PC-9 (cell line): ENCODE measurements around the gene PPFIBP1. TPM values are rescaled to one million over a fixed set of nuclear protein-coding genes. Genes with fewer than 3 reads are reported as not detected.

Experiments used
- BruUV-seq: library from RNA; stranded (reverse); fragments of 400-500 nt; replicated peaks from 2 replicates; lab custom pipeline; 2021; lab: Mats Ljungman, UMichigan
- CTCF ChIA-PET: fragments of 300-600 bp; sonication (Branson Sonifier 250); formaldehyde crosslinking; loops from one replicate; lab custom pipeline; 2022; ENCODE audit warnings: antibody characterized with exemption; lab: Charles Lee
- POLR2A ChIA-PET: fragments of 300-600 bp; sonication (Branson Sonifier 250); formaldehyde crosslinking; loops from one replicate; lab custom pipeline; 2022; ENCODE audit warnings: antibody characterized with exemption; ENCODE audit not compliant: unreplicated experiment; lab: Charles Lee
- DNase-seq, 2 experiments: peaks; one replicate each; pipeline versions ENCODE4 v3.0.0 to v3.0.0-alpha.2; 2015 to 2022; ENCODE audit warnings: mixed read lengths in 1 of 2
- H2AFZ ChIP-seq: fragments of 200-600 bp; sonication (generic); 2 replicates; pipeline ENCODE4 v1.8.1; 2017; ENCODE audit warnings: antibody characterized with exemption
- H3F3A ChIP-seq: fragments of 200-600 bp; sonication (generic); 2 replicates; pipeline ENCODE4 v1.8.1; 2017; ENCODE audit warnings: antibody characterized with exemption, mild to moderate bottlenecking, low read depth; ENCODE audit not compliant: insufficient read depth
- H3K27ac ChIP-seq: fragments of 200-600 bp; sonication (generic); 2 replicates; pipeline ENCODE4 v1.6.1; 2016; ENCODE audit warnings: mixed run types
- H3K27me3 ChIP-seq: fragments of 200-600 bp; sonication (generic); 2 replicates; pipeline ENCODE4 v1.6.1; 2016; ENCODE audit warnings: low read depth, mixed run types; ENCODE audit not compliant: insufficient read depth
- H3K36me3 ChIP-seq: fragments of 200-600 bp; sonication (generic); 2 replicates; pipeline ENCODE4 v1.6.1; 2016; ENCODE audit warnings: low read depth, mixed run types
- H3K4me1 ChIP-seq: fragments of 200-600 bp; sonication (generic); replicated peaks from 2 replicates; pipeline ENCODE4 v1.6.1; 2016; ENCODE audit warnings: mixed run types; ENCODE audit not compliant: insufficient read depth
- H3K4me2 ChIP-seq: fragments of 200-600 bp; sonication (generic); 2 replicates; pipeline ENCODE4 v1.6.1; 2017; ENCODE audit warnings: mixed run types
- H3K4me3 ChIP-seq: fragments of 200-600 bp; sonication (generic); 2 replicates; pipeline ENCODE4 v1.6.1; 2016; ENCODE audit warnings: mixed run types
- H3K79me2 ChIP-seq: fragments of 200-600 bp; sonication (generic); 2 replicates; pipeline ENCODE4 v1.6.1; 2017; ENCODE audit warnings: low read depth, mixed run types
- H3K9me2 ChIP-seq: fragments of 200-600 bp; sonication (generic); 2 replicates; pipeline ENCODE4 v1.8.1; 2017; ENCODE audit warnings: mild to moderate bottlenecking; ENCODE audit not compliant: insufficient read depth
- H3K9me3 ChIP-seq: fragments of 200-600 bp; sonication (generic); 2 replicates; pipeline ENCODE4 v1.8.1; 2016; ENCODE audit warnings: low read depth; ENCODE audit not compliant: insufficient read depth
- H4K20me1 ChIP-seq: fragments of 200-600 bp; sonication (generic); 2 replicates; pipeline ENCODE4 v1.8.1; 2017; ENCODE audit not compliant: insufficient read depth
- EZH2 ChIP-seq: fragments of 200-600 bp; sonication (generic); IDR thresholded peaks from 2 replicates; pipeline ENCODE4 v1.8.0; 2017; ENCODE audit warnings: antibody characterized with exemption, low read depth
- intact Hi-C: fragments of 100-400 bp; cut with micrococcal nuclease; formaldehyde crosslinking; loops from one replicate; pipeline ENCODE4 v1.10.0; 2022; ENCODE audit not compliant: unreplicated experiment
- total RNA-seq: library from RNA; stranded (reverse); gene quantifications from 2 replicates; pipeline ENCODE4 v1.2.3, GENCODE V29; 2021
- TF ChIP-seq, protein P1 (sequence below): fragments of 200-600 bp; sonication (generic); conservative IDR thresholded peaks from 2 replicates; pipeline ENCODE4 v1.6.1; 2017; ENCODE audit warnings: mixed run types, antibody characterized with exemption, mild to moderate bottlenecking, moderate library complexity

Gene PPFIBP1
- total RNA-seq, 1 experiment from 2014 or later = 77.0 TPM

DNA sequence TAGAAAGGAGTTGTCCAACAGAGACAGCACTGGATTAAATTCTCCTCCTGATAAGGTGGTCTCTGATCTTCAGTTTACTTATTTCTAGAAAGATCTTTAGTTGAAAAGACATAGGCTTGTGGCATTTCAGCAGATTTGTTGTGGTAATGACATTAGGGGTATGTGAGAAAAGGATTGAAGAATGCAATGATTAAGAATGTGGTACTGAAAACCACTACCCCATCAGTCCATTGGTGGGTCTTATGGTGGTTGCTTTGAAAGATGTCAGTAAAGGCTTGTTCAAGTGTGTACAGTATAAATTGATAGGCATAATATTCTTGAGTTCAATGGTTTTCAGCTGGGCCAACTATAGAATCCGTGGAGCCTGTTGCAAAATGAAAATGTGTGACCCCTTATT lies 10.8 kb downstream of the PPFIBP1 start:
- ChIA-PET CTCF (no interaction called here), POLR2A (no interaction called here)

DNA sequence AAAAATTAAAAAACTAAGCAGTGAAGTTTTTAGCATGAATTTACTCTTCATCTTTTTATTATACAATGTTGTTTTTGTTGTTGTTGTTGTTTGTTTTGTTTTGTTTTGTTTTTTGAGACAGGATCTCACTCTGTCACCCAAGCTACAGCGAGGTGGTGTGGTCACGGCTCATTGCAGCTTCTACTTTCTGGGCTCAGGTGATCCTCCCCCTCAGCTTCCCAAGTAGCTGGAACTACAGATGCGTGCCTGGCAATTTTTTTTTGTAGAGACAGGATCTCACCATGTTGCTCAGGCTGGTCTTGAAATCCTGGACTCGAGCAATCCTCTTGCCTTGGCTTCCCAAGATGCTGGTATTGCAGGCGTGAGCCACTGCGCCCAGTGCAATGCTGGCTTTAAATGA lies 11.3 kb downstream of the PPFIBP1 start:
- no peak overlapping the region for H2AFZ ChIP-seq
- no peak overlapping the region for H3K27ac ChIP-seq
- H3K36me3 ChIP-seq = no peaks in the 10 kb centered on the region
- CTCF ChIA-PET = no interaction called here
- H3K9me2 ChIP-seq = no peaks in the 10 kb centered on the region
- intact Hi-C loops = no loop called here
- BruUV-seq = no TSS peak
- H3K79me2 ChIP-seq = peaks cover 30% of the 10 kb centered on the region
- H3K9me3 ChIP-seq = no peaks in the 10 kb centered on the region
- no peak overlapping the region for H3K4me3 ChIP-seq
- TF ChIP-seq EZH2 = no peak
- TF ChIP-seq, protein P1, sequence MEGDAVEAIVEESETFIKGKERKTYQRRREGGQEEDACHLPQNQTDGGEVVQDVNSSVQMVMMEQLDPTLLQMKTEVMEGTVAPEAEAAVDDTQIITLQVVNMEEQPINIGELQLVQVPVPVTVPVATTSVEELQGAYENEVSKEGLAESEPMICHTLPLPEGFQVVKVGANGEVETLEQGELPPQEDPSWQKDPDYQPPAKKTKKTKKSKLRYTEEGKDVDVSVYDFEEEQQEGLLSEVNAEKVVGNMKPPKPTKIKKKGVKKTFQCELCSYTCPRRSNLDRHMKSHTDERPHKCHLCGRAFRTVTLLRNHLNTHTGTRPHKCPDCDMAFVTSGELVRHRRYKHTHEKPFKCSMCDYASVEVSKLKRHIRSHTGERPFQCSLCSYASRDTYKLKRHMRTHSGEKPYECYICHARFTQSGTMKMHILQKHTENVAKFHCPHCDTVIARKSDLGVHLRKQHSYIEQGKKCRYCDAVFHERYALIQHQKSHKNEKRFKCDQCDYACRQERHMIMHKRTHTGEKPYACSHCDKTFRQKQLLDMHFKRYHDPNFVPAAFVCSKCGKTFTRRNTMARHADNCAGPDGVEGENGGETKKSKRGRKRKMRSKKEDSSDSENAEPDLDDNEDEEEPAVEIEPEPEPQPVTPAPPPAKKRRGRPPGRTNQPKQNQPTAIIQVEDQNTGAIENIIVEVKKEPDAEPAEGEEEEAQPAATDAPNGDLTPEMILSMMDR = no peak
- DNase-seq = no peak
- no peaks in the 10 kb centered on the region for H3K4me1 ChIP-seq
- H3K4me2 ChIP-seq = no peak overlapping the region
- H4K20me1 ChIP-seq = no peaks in the 10 kb centered on the region
- POLR2A ChIA-PET = no interaction called here
- no peaks in the 10 kb centered on the region for H3K27me3 ChIP-seq
- H3F3A ChIP-seq = no peaks in the 10 kb centered on the region

More for the DNA sequence above, 10.8 kb downstream of the PPFIBP1 start:
- Histone ChIP-seq H3K4me1 (no peaks in the 10 kb centered on the region), H3K4me2 (no peak overlapping the region), H3K4me3 (no peak overlapping the region), H3K79me2 (peaks cover 32% of the 10 kb centered on the region), H3K36me3 (no peaks in the 10 kb centered on the region), H2AFZ (no peak overlapping the region), H3K27me3 (no peaks in the 10 kb centered on the region), H3F3A (no peaks in the 10 kb centered on the region), H3K9me2 (no peaks in the 10 kb centered on the region), H3K9me3 (no peaks in the 10 kb centered on the region), H3K27ac (no peak overlapping the region), H4K20me1 (no peaks in the 10 kb centered on the region)
- DNase-seq = no peak
- no peak for TF ChIP-seq EZH2
- TF ChIP-seq, protein P1 = no peak
- no TSS peak for BruUV-seq
- intact Hi-C loops = no loop called here

DNA sequence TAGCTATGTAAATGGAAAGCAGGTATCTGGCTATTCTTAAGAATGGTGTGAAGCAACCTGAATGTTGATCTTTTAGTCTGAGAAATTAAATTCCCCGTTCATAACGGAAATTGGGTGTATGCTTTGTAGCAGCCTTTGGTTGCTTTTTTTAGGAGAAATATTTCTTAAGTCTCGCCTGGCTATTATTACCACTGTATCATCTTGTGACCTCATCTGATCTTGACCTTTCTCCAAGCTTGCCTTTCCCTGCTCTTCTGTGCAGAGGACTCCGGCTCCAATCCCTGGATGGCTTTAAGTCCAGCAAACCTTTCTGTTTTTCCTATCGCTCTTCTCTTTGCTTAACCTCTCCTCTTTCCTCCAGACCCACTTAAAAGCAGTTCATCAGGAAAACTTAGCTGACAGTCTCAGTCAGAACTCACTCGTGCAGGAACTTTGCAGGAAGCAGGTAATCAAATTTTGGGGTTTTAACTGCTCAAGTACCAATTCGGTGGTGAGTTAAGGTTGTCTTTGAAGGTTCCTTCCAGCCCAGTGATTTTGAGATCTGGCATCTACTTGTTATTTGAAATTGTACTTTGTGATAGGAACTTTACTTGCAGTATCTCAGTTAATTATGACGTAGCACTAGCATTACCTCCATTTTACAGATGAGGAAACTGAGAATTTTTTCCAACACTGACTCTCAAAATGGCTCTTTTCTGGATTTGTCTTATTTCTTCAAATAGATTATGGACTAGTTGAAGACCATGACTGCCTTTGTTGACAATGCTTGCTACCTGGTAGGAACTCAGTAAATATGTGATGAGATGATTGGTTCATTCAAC lies 14.1 kb downstream of the PPFIBP1 start:
- no peaks in the 10 kb centered on the region for H4K20me1 ChIP-seq
- no peaks in the 10 kb centered on the region for H3K9me3 ChIP-seq
- CTCF ChIA-PET = no interaction called here
- H2AFZ ChIP-seq = no peak overlapping the region
- no peak for TF ChIP-seq EZH2
- no peaks in the 10 kb centered on the region for H3K36me3 ChIP-seq
- intact Hi-C loops = no loop called here
- no peak for DNase-seq
- no peak overlapping the region for H3K4me3 ChIP-seq
- H3K79me2 ChIP-seq = peaks cover 25% of the 10 kb centered on the region
- POLR2A ChIA-PET = no interaction called here
- H3F3A ChIP-seq = no peaks in the 10 kb centered on the region
- no peaks in the 10 kb centered on the region for H3K4me1 ChIP-seq
- no peaks in the 10 kb centered on the region for H3K9me2 ChIP-seq
- no peaks in the 10 kb centered on the region for H3K27me3 ChIP-seq
- BruUV-seq = no TSS peak
- no peak overlapping the region for H3K4me2 ChIP-seq
- H3K27ac ChIP-seq = no peak overlapping the region
